ENCODE data around the gene LDLRAD2. TPM values are rescaled to one million over a fixed set of nuclear protein-coding genes. Genes with fewer than 3 reads are reported as not detected.

LDLRAD2 gene, protein sequence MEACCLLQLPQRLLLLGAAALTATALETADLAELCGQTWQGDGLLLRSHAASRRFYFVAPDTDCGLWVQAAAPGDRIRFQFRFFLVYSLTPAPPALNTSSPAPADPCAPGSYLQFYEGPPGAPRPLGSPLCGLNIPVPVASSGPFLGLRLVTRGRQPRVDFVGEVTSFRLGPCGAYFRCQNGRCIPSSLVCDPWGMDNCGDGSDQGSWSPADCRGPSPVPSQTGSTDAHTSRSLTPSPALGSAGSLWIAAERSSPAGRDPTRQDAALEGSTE
- 0.79 TPM for total RNA-seq
- not detected for polyA plus RNA-seq (ENCODE audit: insufficient read depth, low read depth, low replicate concordance)
- long read RNA-seq, donor 1 = 0 reads
- long read RNA-seq, donor 2, partial matches to known transcripts = 25 of 25 reads
- long read RNA-seq, donor 2, other reads (novel, unspliced or antisense) = 0 of 25 reads
- long read RNA-seq, donor 3 = 0 reads
- long read RNA-seq, donor 4, partial matches to known transcripts = 17 of 17 reads
- long read RNA-seq, donor 4, other reads (novel, unspliced or antisense) = 0 of 17 reads
- long read RNA-seq, donor 5 = 0 reads
- long read RNA-seq, donor 6, partial matches to known transcripts = 7 of 7 reads
- long read RNA-seq, donor 6, other reads (novel, unspliced or antisense) = 0 of 7 reads
- long read RNA-seq, donor 7, partial matches to known transcripts = 0 of 1 reads
- long read RNA-seq, donor 7, other reads (novel, unspliced or antisense) = 1 of 1 reads
- long read RNA-seq, donor 8, partial matches to known transcripts = 30 of 30 reads
- long read RNA-seq, donor 8, other reads (novel, unspliced or antisense) = 0 of 30 reads
- long read RNA-seq, donor 9, partial matches to known transcripts = 16 of 16 reads
- long read RNA-seq, donor 9, other reads (novel, unspliced or antisense) = 0 of 16 reads
- long read RNA-seq, donor 10, partial matches to known transcripts = 11 of 11 reads
- long read RNA-seq, donor 10, other reads (novel, unspliced or antisense) = 0 of 11 reads

DNA sequence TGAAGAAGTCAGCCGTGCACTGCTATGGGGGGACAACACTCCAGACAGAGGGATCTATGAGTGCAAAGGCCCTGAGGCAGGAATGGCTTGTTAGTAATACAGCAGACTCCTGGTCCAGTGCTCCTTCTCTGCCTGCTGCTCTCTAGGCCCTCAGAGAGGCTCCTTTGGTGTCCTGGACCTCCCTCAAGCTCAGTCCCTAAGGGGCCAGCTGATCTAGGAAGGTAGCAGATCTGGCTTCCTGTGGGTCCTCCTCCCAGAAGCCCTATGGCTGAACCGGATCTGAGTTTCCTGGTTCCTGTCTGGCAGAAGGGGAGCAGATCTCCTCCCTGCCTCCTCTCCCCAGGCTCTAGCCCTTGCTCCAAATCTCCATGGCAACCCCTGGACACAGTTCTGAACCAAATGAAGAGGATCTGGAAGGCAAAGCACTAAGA, at the start of gene LDLRAD2:
TSS of gene LDLRAD2 (plus strand) at position 391 of the 431 bp plus-strand sequence. CDS start 187 bp downstream, outside the sequence.
- peaks cover 0 to 3% (median 0%) of the 10 kb centered on the region in 3 donors for H3K9me3 ChIP-seq (ENCODE audit: control insufficient read depth in 2 of 3, insufficient read depth in 1 of 3, low read length in 3 of 3)
- H3K9ac ChIP-seq (ENCODE audit: low read length in 3 of 3) = no peak within 1 kb of the TSS
- peaks cover 0 to 2% (median 0%) of the 10 kb centered on the region in 3 donors for H3K4me1 ChIP-seq (ENCODE audit: control insufficient read depth in 2 of 3, insufficient read depth in 2 of 3, low read depth in 1 of 3, low read length in 3 of 3)
- TF ChIP-seq, protein P1, sequence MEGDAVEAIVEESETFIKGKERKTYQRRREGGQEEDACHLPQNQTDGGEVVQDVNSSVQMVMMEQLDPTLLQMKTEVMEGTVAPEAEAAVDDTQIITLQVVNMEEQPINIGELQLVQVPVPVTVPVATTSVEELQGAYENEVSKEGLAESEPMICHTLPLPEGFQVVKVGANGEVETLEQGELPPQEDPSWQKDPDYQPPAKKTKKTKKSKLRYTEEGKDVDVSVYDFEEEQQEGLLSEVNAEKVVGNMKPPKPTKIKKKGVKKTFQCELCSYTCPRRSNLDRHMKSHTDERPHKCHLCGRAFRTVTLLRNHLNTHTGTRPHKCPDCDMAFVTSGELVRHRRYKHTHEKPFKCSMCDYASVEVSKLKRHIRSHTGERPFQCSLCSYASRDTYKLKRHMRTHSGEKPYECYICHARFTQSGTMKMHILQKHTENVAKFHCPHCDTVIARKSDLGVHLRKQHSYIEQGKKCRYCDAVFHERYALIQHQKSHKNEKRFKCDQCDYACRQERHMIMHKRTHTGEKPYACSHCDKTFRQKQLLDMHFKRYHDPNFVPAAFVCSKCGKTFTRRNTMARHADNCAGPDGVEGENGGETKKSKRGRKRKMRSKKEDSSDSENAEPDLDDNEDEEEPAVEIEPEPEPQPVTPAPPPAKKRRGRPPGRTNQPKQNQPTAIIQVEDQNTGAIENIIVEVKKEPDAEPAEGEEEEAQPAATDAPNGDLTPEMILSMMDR (IDR thresholded peaks at IDR 0.05; ENCODE audit: borderline replicate concordance, extremely low read depth, insufficient read depth) = no peak
- intact Hi-C loops (cut with DNase I) = no loop called here
- no peak within 1 kb of the TSS for H3K27ac ChIP-seq (ENCODE audit: low read depth in 2 of 2, low read length in 2 of 2)
- H3K4me3 ChIP-seq (ENCODE audit: low read length in 3 of 3) = no peak within 1 kb of the TSS
- H3K27me3 ChIP-seq (ENCODE audit: control insufficient read depth, insufficient read depth, low read length) = no peaks in the 10 kb centered on the region
- FAIRE-seq (no peak), DNase-seq (peak in 1 of 5 donors; percentile 30)
- H3K36me3 ChIP-seq (ENCODE audit: control insufficient read depth in 2 of 3, insufficient read depth in 3 of 3, low read length in 3 of 3) = no peaks in the 10 kb centered on the region

DNA sequence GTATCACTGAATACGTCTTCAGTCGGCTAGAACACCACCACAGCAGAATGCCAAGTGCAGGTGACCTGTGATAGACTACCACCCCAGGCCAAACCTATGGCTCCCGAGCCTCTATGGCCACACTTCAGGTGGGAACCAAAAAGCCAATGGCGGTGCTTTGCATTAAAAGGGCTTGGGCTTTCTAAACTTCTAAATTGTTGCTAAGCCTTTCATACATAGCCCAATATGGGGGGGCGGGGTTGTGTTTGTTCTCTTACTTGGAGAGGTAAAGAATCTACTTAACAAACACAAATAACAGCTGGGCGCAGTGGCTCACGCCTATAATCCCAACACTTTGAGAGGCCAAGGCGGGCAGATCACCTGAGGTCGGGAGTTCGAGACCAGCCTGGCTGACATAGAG, 48.8 kb upstream of the LDLRAD2 start:
- H3K27me3 ChIP-seq (ENCODE audit: control insufficient read depth, insufficient read depth, low read length) = no peaks in the 10 kb centered on the region
- intact Hi-C loops (cut with DNase I) = no loop called here
- DNase-seq = no peak
- H3K4me3 ChIP-seq (ENCODE audit: low read length in 3 of 3) = no peak overlapping the region
- no peak for FAIRE-seq
- H3K4me1 ChIP-seq (ENCODE audit: control insufficient read depth in 2 of 3, insufficient read depth in 2 of 3, low read depth in 1 of 3, low read length in 3 of 3) = peaks cover 0 to 7% (median 3%) of the 10 kb centered on the region in 3 donors
- no peaks in the 10 kb centered on the region for H3K36me3 ChIP-seq (ENCODE audit: control insufficient read depth in 2 of 3, insufficient read depth in 3 of 3, low read length in 3 of 3)
- TF ChIP-seq, protein P1 (IDR thresholded peaks at IDR 0.05; ENCODE audit: borderline replicate concordance, extremely low read depth, insufficient read depth) = no peak
- no peaks in the 10 kb centered on the region for H3K9me3 ChIP-seq (ENCODE audit: control insufficient read depth in 2 of 3, insufficient read depth in 1 of 3, low read length in 3 of 3)
- no peak overlapping the region for H3K27ac ChIP-seq (ENCODE audit: low read depth in 2 of 2, low read length in 2 of 2)
- no peak overlapping the region for H3K9ac ChIP-seq (ENCODE audit: low read length in 3 of 3)

DNA sequence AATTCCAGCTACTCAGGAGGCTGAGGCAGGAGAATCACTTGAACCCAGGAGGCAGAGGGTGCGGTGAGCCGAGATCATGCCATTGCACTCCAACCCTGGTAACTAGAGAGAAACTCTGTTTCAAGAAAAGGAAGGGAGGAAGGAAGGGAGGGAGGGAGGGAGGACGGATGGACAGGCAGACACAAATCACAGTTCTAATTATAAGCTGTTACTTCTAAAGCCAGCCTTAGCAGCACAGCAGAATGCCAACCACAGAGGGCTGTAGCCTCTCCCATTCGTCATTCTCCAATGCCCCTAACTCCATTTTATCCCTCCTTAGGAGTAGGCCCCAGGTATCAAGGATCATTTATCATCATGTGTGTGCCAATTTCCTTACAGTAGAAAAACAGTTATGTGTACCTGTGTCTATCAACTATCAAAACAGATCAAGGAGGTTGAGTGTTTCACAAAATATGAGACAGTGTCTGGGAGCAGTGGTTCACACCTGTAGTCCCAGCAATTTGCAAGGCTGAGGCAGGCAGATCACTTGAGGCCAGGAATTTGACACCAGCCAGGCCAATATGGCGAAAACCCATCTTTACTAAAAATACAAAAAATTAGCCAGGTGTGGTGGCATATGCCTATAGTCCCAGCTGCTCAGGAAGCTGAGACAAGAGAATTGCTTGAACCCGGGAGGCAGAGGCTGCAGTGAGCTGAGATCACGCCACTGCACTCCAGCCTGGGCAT, 48.2 kb upstream of the LDLRAD2 start:
- Histone ChIP-seq H3K27ac (ENCODE audit: low read depth in 2 of 2, low read length in 2 of 2) (no peak overlapping the region), H3K36me3 (ENCODE audit: control insufficient read depth in 2 of 3, insufficient read depth in 3 of 3, low read length in 3 of 3) (peaks cover 0 to 2% (median 0%) of the 10 kb centered on the region in 3 donors), H3K9ac (ENCODE audit: low read length in 3 of 3) (no peak overlapping the region), H3K4me3 (ENCODE audit: low read length in 3 of 3) (no peak overlapping the region), H3K9me3 (ENCODE audit: control insufficient read depth in 2 of 3, insufficient read depth in 1 of 3, low read length in 3 of 3) (no peaks in the 10 kb centered on the region), H3K4me1 (ENCODE audit: control insufficient read depth in 2 of 3, insufficient read depth in 2 of 3, low read depth in 1 of 3, low read length in 3 of 3) (peaks cover 0 to 7% (median 3%) of the 10 kb centered on the region in 3 donors), H3K27me3 (ENCODE audit: control insufficient read depth, insufficient read depth, low read length) (no peaks in the 10 kb centered on the region)
- DNase-seq (no peak), FAIRE-seq (no peak)
- TF ChIP-seq, protein P1 (IDR thresholded peaks at IDR 0.05; ENCODE audit: borderline replicate concordance, extremely low read depth, insufficient read depth) = no peak
- intact Hi-C loops (cut with DNase I) = no loop called here
